ENCODE measurements around the gene CHD6.
A peak's percentile ranks its signal among the peaks of the same experiment; 100 is the strongest.

Gene CHD6

DNA sequence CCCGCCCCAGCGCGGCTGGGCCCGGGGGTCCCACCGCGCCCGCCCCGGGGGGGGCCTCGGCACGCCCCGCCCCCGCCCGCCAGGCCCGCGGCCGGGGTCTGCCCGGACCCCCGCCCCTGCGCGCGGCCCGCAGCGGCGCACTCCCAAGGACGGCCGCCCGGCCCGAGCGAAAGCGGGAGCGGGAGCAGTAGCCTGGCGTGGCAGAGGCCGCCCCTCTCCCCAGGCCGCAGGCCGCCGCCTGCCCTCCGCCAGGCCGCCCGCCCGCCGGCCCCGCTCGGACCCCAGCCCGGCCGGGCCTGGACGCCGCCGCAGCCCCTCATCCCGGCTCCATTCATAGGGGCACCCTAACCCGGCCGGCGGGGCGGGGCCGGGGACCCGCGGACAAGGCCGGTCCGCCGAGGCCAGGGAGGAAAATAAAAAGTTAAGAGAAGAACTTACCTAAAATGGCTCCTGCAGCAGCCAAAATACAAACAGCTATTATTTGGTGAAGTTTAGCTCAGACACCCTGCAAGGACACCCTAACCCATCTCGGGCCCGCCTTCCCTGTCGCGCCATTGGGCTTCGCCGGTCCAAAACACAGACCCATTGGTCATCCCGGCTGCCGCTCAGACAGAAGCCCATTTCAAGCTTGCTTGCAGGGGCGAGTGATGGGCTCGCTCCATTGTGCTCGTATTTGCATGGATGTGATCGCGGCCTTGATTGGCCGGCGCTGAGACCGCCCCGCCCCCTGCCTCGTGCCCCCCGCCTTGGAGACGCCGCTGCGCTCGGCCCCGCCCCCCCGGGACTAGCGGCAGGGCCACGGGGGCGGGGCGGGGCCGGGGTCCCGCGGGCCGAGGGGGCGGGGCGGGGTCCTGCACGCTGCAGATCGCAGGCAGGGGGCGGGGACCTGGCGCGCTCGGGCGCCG, at the start of gene CHD6:
Gene CHD6 (minus strand): TSS at position 476 of the 905 bp plus-strand sequence. CDS start 67,040 bp downstream, outside the sequence.
- DNase-seq = peak; percentile 90

DNA sequence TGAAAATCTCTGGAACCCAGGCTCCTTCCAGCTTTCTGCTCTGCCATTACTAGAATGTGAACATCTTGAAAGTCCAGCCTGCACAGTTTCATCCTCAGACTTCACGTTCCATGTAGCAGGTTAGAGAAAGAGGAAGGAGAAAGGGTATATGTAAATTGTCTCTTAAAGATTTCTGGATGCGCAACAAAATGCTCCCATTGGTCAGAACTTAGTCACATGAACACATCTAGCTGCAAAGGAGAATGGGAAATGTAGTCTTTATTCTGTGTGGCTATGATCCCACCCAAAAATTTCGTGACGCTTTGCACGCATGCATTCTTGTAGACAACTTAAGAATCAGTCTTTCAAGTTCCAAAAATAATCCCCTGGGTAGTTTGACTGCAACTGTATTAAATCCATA, 46.4 kb upstream of the CHD6 start:
- no peak for DNase-seq

GRCh38 chr20:41657655-41658054, 39.5 kb upstream of the CHD6 start:
- DNase-seq = no peak

DNA sequence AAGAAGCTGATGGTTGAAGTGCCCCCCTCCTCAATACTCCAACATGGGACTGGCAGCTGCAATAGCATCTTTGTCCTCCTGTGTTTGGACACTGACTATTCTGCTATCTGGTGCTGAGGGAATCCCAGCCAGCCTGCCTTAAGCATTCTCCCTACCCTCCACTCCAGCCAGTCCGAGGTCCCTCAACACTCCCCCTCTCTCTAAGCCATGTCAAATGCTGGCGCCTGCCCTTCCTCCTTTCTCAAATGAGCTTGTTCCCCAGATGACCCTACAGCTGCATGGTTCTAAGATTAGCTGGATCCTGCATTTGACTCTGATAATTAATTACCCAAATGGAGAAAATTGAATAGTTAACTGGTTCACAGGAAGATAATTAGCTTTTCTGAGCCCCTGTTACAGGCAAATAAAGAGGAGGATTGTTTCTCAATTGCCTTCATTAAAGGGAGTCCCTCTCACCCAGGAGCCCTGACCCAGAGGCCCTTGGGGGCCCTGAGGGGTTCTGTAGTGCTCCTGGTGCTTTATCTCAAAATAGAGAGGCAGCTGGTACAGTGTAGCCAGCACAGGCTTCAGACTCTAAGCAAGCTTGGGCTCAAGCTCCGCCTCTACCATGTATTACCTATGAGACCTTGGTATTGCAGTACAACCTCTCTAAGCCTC, 37.9 kb upstream of the CHD6 start:
- no peak for DNase-seq

- no peak for DNase-seq
Measured at GRCh38 chr20:41654884-41655283, 36.7 kb upstream of the CHD6 start.

GRCh38 chr20:41654292-41654691, 36.1 kb upstream of the CHD6 start:
- DNase-seq = peak; percentile 73

- DNase-seq = peak; percentile 37
Measured at GRCh38 chr20:41650231-41650948, 32.2 kb upstream of the CHD6 start.

GRCh38 chr20:41649489-41649888, 31.3 kb upstream of the CHD6 start:
- DNase-seq = peak; percentile 24

- no peak for DNase-seq
Measured at GRCh38 chr20:41645372-41645771, 27.2 kb upstream of the CHD6 start.

GRCh38 chr20:41643504-41643938, 25.3 kb upstream of the CHD6 start:
- DNase-seq = peak; percentile 78

DNA sequence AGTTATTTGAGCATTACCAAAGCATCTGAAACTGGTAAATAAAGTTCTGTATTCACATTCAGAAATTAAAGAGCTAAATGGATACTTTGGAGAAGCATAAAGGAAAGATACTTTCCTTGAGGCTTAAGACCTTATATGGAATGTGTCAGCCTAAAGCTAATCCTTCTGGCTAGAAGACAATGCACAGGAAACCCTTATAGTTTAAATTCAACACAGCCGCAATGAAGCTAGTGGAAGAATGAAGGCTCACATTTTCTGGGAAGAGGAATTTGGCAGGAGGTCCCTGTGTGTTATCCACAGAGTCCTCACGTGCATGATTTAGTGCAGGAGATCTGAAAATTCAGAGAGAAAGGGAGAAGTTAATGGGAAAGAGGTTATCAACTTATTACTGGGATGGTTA, 21.5 kb upstream of the CHD6 start:
- DNase-seq = no peak

- DNase-seq = no peak
Measured at GRCh38 chr20:41638456-41638855, 20.3 kb upstream of the CHD6 start.

GRCh38 chr20:41635158-41635557, 17.0 kb upstream of the CHD6 start:
- DNase-seq = no peak

GRCh38 chr20:41632896-41633295, 14.7 kb upstream of the CHD6 start:
- DNase-seq = no peak

DNA sequence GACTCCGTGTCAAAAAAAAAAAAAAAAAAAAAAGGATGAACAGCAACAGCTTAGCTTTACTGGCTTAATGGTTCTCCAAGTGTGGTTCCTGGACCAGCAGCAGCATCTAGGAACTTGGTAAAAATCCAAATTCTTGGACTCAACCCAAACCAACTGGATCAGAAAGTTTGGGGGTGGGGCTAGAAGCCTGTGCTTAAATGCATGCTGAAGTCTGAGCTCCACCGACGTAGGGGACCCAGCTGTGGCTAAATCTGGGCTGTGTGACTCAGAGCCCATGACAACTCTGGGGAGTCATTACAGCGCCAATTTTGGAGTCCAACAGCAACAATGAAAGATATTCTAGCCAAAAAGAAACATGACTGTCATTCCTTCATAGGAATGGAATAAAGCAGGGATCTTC, 13.6 kb upstream of the CHD6 start:
- DNase-seq = no peak

GRCh38 chr20:41630846-41631245, 12.7 kb upstream of the CHD6 start:
- no peak for DNase-seq

- DNase-seq = no peak
Measured at GRCh38 chr20:41627611-41628244, 9.6 kb upstream of the CHD6 start.

DNA sequence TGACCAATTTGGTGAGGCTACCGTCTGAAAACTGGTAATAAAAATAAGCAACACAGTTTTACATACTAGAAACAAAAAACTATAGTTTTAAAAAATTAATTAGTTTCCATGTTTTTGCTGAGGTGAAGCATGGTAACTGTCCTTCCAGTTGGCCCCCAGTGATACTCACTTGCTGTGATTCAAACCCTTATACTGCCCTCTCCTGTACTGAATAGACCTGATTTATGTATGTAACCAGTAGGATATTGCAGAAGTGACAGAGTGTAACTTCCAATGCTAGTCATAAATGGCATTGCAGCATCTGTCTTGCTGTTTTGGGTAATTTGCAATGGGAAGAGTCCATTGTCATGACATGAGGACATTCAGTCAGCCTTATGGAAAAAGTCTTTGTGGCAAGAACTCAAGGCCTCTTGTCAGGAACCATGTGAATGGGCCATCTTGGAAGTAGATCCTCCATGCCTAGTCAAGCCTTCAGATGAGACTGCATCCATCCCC, 8.9 kb upstream of the CHD6 start:
- no peak for DNase-seq

DNA sequence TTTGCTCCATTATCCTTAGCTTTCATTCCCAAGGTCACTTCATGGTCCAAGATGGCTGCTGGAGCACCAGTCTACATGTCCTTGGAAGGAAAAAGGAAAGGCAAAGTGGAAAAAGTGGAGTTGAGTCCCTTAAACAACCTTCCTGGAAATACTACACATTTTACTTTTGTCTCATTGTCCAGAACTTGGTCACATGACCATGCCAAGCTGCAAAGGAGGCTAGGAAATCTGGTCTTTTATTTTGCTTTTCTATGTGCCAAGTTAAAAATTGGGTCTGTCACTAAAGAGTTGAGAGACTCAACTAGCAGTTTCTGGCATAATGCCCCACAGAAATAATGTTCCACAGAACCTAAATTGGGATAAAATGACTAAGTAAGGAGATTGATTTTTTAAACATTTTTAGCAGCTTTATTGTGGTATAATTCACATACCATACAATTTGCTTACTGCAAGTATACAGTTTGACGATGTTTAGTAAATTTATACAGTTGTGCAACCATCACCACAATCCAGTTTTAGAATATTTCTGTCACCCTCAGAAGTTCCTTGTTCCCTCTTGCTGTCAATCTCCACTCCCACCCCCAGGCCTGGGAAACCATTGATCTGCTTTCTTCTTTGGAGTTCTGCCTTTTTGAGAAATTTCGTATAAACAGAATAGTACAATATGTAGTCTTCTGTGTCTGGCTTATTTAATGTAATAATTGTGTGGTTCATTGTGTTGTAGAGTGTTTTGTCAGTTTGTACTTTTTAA, 5.6 kb upstream of the CHD6 start:
- DNase-seq = no peak

DNA sequence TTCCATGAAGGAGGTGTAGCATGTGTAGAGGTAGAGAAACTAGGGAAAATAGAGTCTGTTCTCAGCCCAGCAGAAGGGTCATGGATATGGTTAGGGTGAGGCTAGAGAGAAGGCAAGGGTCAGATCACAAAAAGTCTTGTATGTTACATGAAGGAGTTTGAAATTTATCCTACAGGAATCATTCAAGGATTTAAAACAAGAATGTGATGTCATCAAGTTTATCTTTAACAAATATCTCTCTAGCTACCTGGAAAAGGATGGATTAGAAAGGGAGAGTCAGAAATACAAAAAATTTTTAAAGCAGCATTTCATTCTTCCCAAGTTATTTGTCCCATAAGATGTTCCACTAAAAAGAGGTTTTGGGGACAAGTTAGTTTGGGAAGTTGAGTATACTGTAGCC, 4.4 kb upstream of the CHD6 start:
- DNase-seq = no peak

GRCh38 chr20:41621971-41622370, 3.8 kb upstream of the CHD6 start:
- DNase-seq = no peak

GRCh38 chr20:41621421-41621820, 3.2 kb upstream of the CHD6 start:
- DNase-seq = no peak
